OCI-LY1 (cell line): Measurements from ENCODE around the gene MOGAT1.

Source experiments
- CTCF ChIP-seq: fragments of 200-600 bp; sonication (generic), shearing (Covaris generic); IDR thresholded peaks from 2 replicates; pipeline ENCODE4 v1.5.1; 2017; ENCODE audit warnings: mild to moderate bottlenecking, antibody characterized with exemption, low read length, moderate library complexity, mixed read lengths
- EZH2 ChIP-seq: fragments of 200-600 bp; sonication (generic), shearing (Covaris generic); IDR thresholded peaks from 2 replicates; pipeline ENCODE4 v1.8.0; 2017; ENCODE audit warnings: borderline replicate concordance, mixed run types, mild to moderate bottlenecking, antibody characterized with exemption, low read length, moderate library complexity, mixed read lengths

- TF ChIP-seq CTCF: no peak
- TF ChIP-seq EZH2: no peak
These were observed 65.5 kb downstream of the MOGAT1 start for GRCh38 chr2:222736924-222737323.
